Measurements from ENCODE around the gene USP17L30.
"Not testable (repeated sequence)": the region's sequence is repeated elsewhere in the genome, so short reads cannot be mapped to it uniquely, and the experiment has no call there.

Gene USP17L30

GRCh38 chr4:9362829-9363228 lies at the start of gene USP17L30:
Gene USP17L30 (plus strand): TSS chr4:9363129. CDS start chr4:9363129, 0 bp downstream.
- not testable (repeated sequence) for DNase-seq

- not testable (repeated sequence) for DNase-seq
These were observed 38.7 kb upstream of the USP17L30 start for GRCh38 chr4:9324191-9324590.

GRCh38 chr4:9324865-9325264 lies 38.1 kb upstream of the USP17L30 start, which contains the start of gene USP17L24:
Gene USP17L24 (plus strand): TSS chr4:9325165. CDS start chr4:9325165, 0 bp downstream.
- not testable (repeated sequence) for DNase-seq

- DNase-seq: not testable (repeated sequence)
These were observed 33.3 kb upstream of the USP17L30 start, which contains the start of gene USP17L25 for GRCh38 chr4:9329611-9330010. Gene USP17L25 (plus strand): TSS chr4:9329911. CDS start chr4:9329911, 0 bp downstream.

GRCh38 chr4:9334358-9334757 lies 28.6 kb upstream of the USP17L30 start, which contains the start of gene USP17L26:
Gene USP17L26 (plus strand): TSS chr4:9334658. CDS start chr4:9334658, 0 bp downstream.
- DNase-seq: not testable (repeated sequence)

- DNase-seq: not testable (repeated sequence)
These were observed 23.8 kb upstream of the USP17L30 start, which contains the start of gene USP17L5 for GRCh38 chr4:9339103-9339502. Gene USP17L5 (plus strand): TSS chr4:9339403. CDS start chr4:9339403, 0 bp downstream.

GRCh38 chr4:9343848-9344247 lies 19.1 kb upstream of the USP17L30 start, which contains the start of gene USP17L27:
Gene USP17L27 (plus strand): TSS chr4:9344148. CDS start chr4:9344148, 0 bp downstream.
- DNase-seq: not testable (repeated sequence)

GRCh38 chr4:9348593-9348992 lies 14.3 kb upstream of the USP17L30 start, which contains the start of gene USP17L28:
Gene USP17L28 (plus strand): TSS chr4:9348893. CDS start chr4:9348893, 0 bp downstream.
- not testable (repeated sequence) for DNase-seq

- DNase-seq: not testable (repeated sequence)
These were observed 12.1 kb upstream of the USP17L30 start for GRCh38 chr4:9350866-9351265.

GRCh38 chr4:9353338-9353737 lies 9.6 kb upstream of the USP17L30 start, which contains the start of gene USP17L29:
Gene USP17L29 (plus strand): TSS chr4:9353638. CDS start chr4:9353638, 0 bp downstream.
- not testable (repeated sequence) for DNase-seq

- not testable (repeated sequence) for DNase-seq
These were observed 17.0 kb downstream of the USP17L30 start for GRCh38 chr4:9379881-9380280.

GRCh38 chr4:9381012-9381534 lies 18.1 kb downstream of the USP17L30 start:
- DNase-seq: not testable (repeated sequence)

- no peak for DNase-seq
These were observed 21.2 kb downstream of the USP17L30 start for GRCh38 chr4:9384126-9384525.

- DNase-seq: not testable (repeated sequence)
These were observed 26.1 kb downstream of the USP17L30 start for GRCh38 chr4:9389001-9389400.

- DNase-seq: not testable (repeated sequence)
These were observed 42.8 kb downstream of the USP17L30 start for GRCh38 chr4:9405774-9406173.

- DNase-seq: not testable (repeated sequence)
These were observed 43.6 kb downstream of the USP17L30 start for GRCh38 chr4:9406491-9406890.

GRCh38 chr4:9409793-9410192 lies 46.9 kb downstream of the USP17L30 start:
- no peak for DNase-seq
